HepG2 (cell line): ENCODE results near the gene SLC6A16. TPM values are rescaled to one million over a fixed set of nuclear protein-coding genes. Genes with fewer than 3 reads are reported as not detected.
A peak's percentile ranks its signal among the peaks of the same experiment; 100 is the strongest.

Experiments
- ATAC-seq: fragments of 200-7000 bp; cut with Tn5 transposase; 3 replicates; pipeline ENCODE4 v1.9.1; 2020; ENCODE audit warnings: mild to moderate bottlenecking, moderate library complexity
- BruUV-seq: library from RNA; stranded (reverse); fragments of 400-500 nt; replicated peaks from 2 replicates; lab custom pipeline; 2021; lab: Mats Ljungman, UMichigan
- CTCF ChIA-PET: fragments of 300-600 bp; formaldehyde crosslinking; extraction: SDS; loops from one replicate; lab custom pipeline; 2021; ENCODE audit warnings: low total read pairs, inconsistent platforms, low intra/inter-chr PET ratio; lab: Yijun Ruan, JAX
- POLR2A ChIA-PET: fragments of 350-600 bp; sonication (Branson Sonifier 250); formaldehyde crosslinking; loops from one replicate; lab custom pipeline; 2020; ENCODE audit warnings: antibody characterized with exemption, inconsistent platforms; lab: Yijun Ruan, JAX
- DNase-seq: peaks from one replicate; pipeline ENCODE4 v3.0.0-alpha.2; 2015; ENCODE audit warnings: low spot score
- FAIRE-seq: peaks from 3 replicates; lab custom pipeline; 2011; peaks lifted over from hg19 to GRCh38; lab: Jason Lieb, UNC
- H2AFZ ChIP-seq: one replicate; pipeline ENCODE4 v1.6.1; 2011; ENCODE audit warnings: low read length, inconsistent platforms
- H3K27ac ChIP-seq: fragments of 300-600 bp; 3 replicates; pipeline ENCODE4 v1.8.0; 2011; ENCODE audit warnings: mixed run types, mild to moderate bottlenecking, mixed read lengths, low read length, inconsistent platforms; ENCODE audit not compliant: insufficient read depth; ENCODE audit errors: extremely low read length
- H3K27me3 ChIP-seq, 2 experiments: fragments of 200-600 bp in 1 of 2; 2 replicates in 1 of 2; 3 replicates in 1 of 2; pipeline versions ENCODE4 v1.6.0 to v1.8.0; 2011; ENCODE audit warnings: low read length in 2 of 2, mild to moderate bottlenecking in 2 of 2, moderate library complexity in 2 of 2, inconsistent platforms in 1 of 2; ENCODE audit not compliant: insufficient read depth in 2 of 2, control insufficient read depth in 1 of 2
- H3K36me3 ChIP-seq, 2 experiments: fragments of 200-600 bp in 1 of 2; replicated peaks in 1 of 2; 2 replicates in 1 of 2; 3 replicates in 1 of 2; pipeline versions ENCODE4 v1.5.1 to v1.8.0; 2011; ENCODE audit warnings: low read length in 2 of 2, inconsistent platforms in 1 of 2; ENCODE audit not compliant: insufficient read depth in 2 of 2, control insufficient read depth in 1 of 2
- H3K4me1 ChIP-seq: 2 replicates; pipeline ENCODE4 v1.5.1; 2012; ENCODE audit warnings: low read length, inconsistent platforms; ENCODE audit not compliant: insufficient read depth
- H3K4me2 ChIP-seq: 2 replicates; pipeline ENCODE4 v1.6.0; 2011; ENCODE audit warnings: low read depth, low read length, inconsistent platforms
- H3K4me3 ChIP-seq, 3 experiments: fragments of 200-600 bp in 1 of 3; sonication (generic), shearing (Covaris generic) in 1 of 3; replicated peaks in 1 of 3; 2 replicates each; pipeline ENCODE4 v1.5.1; 2011 to 2016; ENCODE audit warnings: low read length in 3 of 3, inconsistent platforms in 2 of 3, low read depth in 2 of 3, mild to moderate bottlenecking in 2 of 3, control low read depth in 1 of 3, mixed read lengths in 1 of 3; ENCODE audit not compliant: insufficient read depth in 1 of 3
- H3K79me2 ChIP-seq: one replicate; pipeline ENCODE4 v1.6.1; 2011; ENCODE audit warnings: low read length, inconsistent platforms; ENCODE audit not compliant: insufficient read depth
- H3K9ac ChIP-seq: 2 replicates; pipeline ENCODE4 v1.6.0; 2011; ENCODE audit warnings: mild to moderate bottlenecking, low read depth, low read length, inconsistent platforms; ENCODE audit not compliant: insufficient read depth
- H3K9me3 ChIP-seq: 2 replicates; pipeline ENCODE4 v1.5.1; 2012; ENCODE audit warnings: mild to moderate bottlenecking, low read length
- H4K20me1 ChIP-seq: 2 replicates; pipeline ENCODE4 v1.6.0; 2011; ENCODE audit warnings: inconsistent platforms, mild to moderate bottlenecking, low read length, moderate library complexity; ENCODE audit not compliant: insufficient read depth
- FOXK1 ChIP-seq: sonication (generic); formaldehyde crosslinking; IDR thresholded peaks from 2 replicates; pipeline ENCODE4 v1.4.0; 2020; ENCODE audit warnings: low read depth, missing genetic modification reagents, borderline replicate concordance
- FOXP4 ChIP-seq: sonication (generic); formaldehyde crosslinking; IDR thresholded peaks from 2 replicates; pipeline ENCODE4 v1.4.0; 2020; ENCODE audit warnings: missing genetic modification reagents
- GMEB1 ChIP-seq: sonication (generic); formaldehyde crosslinking; IDR thresholded peaks from 2 replicates; pipeline ENCODE4 v1.5.1; 2020; ENCODE audit warnings: missing genetic modification reagents, mild to moderate bottlenecking, borderline replicate concordance
- IKZF1 ChIP-seq: fragments of 450-650 bp; IDR thresholded peaks from 2 replicates; pipeline ENCODE4 v1.7.1; 2016
- MXD4 ChIP-seq: IDR thresholded peaks from 2 replicates; pipeline ENCODE4 v1.6.1; 2016; ENCODE audit warnings: mild to moderate bottlenecking, missing biosample characterization, missing genetic modification reagents
- RAD51 ChIP-seq: fragments of 450-650 bp; IDR thresholded peaks from 2 replicates; pipeline ENCODE4 v1.6.1; 2016; ENCODE audit warnings: borderline replicate concordance
- RNF2 ChIP-seq: fragments of 450-650 bp; conservative IDR thresholded peaks from 2 replicates; pipeline ENCODE4 v1.6.1; 2016; ENCODE audit warnings: low read depth
- ZBTB7B ChIP-seq: sonication (generic); formaldehyde crosslinking; IDR thresholded peaks from 2 replicates; pipeline ENCODE4 v1.4.0; 2020; ENCODE audit warnings: missing genetic modification reagents
- ZNF234 ChIP-seq: sonication (generic); formaldehyde crosslinking; conservative IDR thresholded peaks from 2 replicates; pipeline ENCODE4 v1.5.1; 2020; ENCODE audit warnings: mild to moderate bottlenecking, missing genetic modification reagents
- ZNF317 ChIP-seq: sonication (generic); formaldehyde crosslinking; IDR thresholded peaks from 2 replicates; pipeline ENCODE4 v1.5.0; 2020; ENCODE audit warnings: mild to moderate bottlenecking, missing genetic modification reagents
- ZNF563 ChIP-seq: sonication (generic); formaldehyde crosslinking; IDR thresholded peaks from 2 replicates; pipeline ENCODE4 v1.8.0; 2022; ENCODE audit warnings: mild to moderate bottlenecking, moderate library complexity, missing genetic modification reagents
- ZNF629 ChIP-seq: sonication (generic); formaldehyde crosslinking; conservative IDR thresholded peaks from 2 replicates; pipeline ENCODE4 v1.5.0; 2020; ENCODE audit warnings: missing genetic modification reagents
- ZNF841 ChIP-seq: sonication (generic); formaldehyde crosslinking; IDR thresholded peaks from 2 replicates; pipeline ENCODE4 v1.8.1; 2023; ENCODE audit warnings: missing genetic modification reagents, borderline replicate concordance
- WGBS: methylation state at CpG from one replicate; pipeline ENCODE4 v1.1.6; 2017; ENCODE audit warnings: low lambda C conversion rate; 5-methylcytosine and 5-hydroxymethylcytosine counted together
- in situ Hi-C: cut with HindIII; loops from 2 replicates; pipeline ENCODE4 v1.10.0; 2017; ENCODE audit warnings: low pct_unique_long_range_greater_than_20kb; ENCODE audit not compliant: extremely low pct_ligation_motif_present
- intact Hi-C: fragments of 100-400 bp; cut with micrococcal nuclease; formaldehyde crosslinking; loops from one replicate; pipeline ENCODE4 v1.10.0; 2022; ENCODE audit not compliant: unreplicated experiment
- polyA plus RNA-seq, 8 experiments: library from polyadenylated mRNA; depleted of rRNA in 3 of 8; stranded (reverse) in 7 of 8; unstranded in 1 of 8; fragments of >200 nt; fragmentation: Illumina TruSeq in 4 of 8; extraction: Trizol in 4 of 8; gene quantifications; 2 replicates each; pipeline versions ENCODE4 v1.2.1 to v1.2.3, GENCODE V29; 2011 to 2016; ENCODE audit warnings: low read depth in 4 of 8, missing spikeins in 1 of 8, mixed read lengths in 1 of 8; ENCODE audit not compliant: insufficient read depth in 1 of 8
- total RNA-seq, 5 experiments: library from RNA; depleted of rRNA; stranded (reverse); fragments of >200 nt; fragmentation: Illumina TruSeq; extraction: Trizol; gene quantifications; 2 replicates each; pipeline ENCODE4 v1.2.3, GENCODE V29; 2016; ENCODE audit warnings: low read depth in 1 of 5
- TF ChIP-seq, protein P1 (sequence below): sonication (generic); formaldehyde crosslinking; IDR thresholded peaks from 2 replicates; pipeline ENCODE4 v1.4.0; 2020; ENCODE audit warnings: missing genetic modification reagents, borderline replicate concordance

The SLC6A16 gene
- total and polyA plus RNA-seq, 2 of the 13 experiments (the other 11 are each of a cell fraction or from before 2014, with no cell fraction given) = 0.07 to 0.18 TPM

GRCh38 chr19:49366110-49366509, 41.1 kb upstream of the SLC6A16 start:
- ChIA-PET POLR2A (no interaction called here), CTCF (no interaction called here)
- Histone ChIP-seq H3K4me2 (no peak overlapping the region), H3K4me3 (no peak overlapping the region), H3K27ac (no peak overlapping the region), H3K79me2 (no peaks in the 10 kb centered on the region), H3K36me3 (no peaks in the 10 kb centered on the region), H3K27me3 (peaks cover 1 to 4% of the 10 kb centered on the region in 2 experiments; a peak in 1 of 5 replicates), H2AFZ (no peak overlapping the region), H3K4me1 (peaks cover 21% of the 10 kb centered on the region), H3K9me3 (peaks cover 11% of the 10 kb centered on the region), H4K20me1 (no peaks in the 10 kb centered on the region), H3K9ac (no peak overlapping the region)
- DNase-seq (no peak), FAIRE-seq (no peak), ATAC-seq (no peak)
- in situ Hi-C loops (no loop called here), intact Hi-C loops (no loop called here)
- TF ChIP-seq ZNF629 (peak; percentile 79), RAD51 (no peak)
- BruUV-seq = no TSS peak

DNA sequence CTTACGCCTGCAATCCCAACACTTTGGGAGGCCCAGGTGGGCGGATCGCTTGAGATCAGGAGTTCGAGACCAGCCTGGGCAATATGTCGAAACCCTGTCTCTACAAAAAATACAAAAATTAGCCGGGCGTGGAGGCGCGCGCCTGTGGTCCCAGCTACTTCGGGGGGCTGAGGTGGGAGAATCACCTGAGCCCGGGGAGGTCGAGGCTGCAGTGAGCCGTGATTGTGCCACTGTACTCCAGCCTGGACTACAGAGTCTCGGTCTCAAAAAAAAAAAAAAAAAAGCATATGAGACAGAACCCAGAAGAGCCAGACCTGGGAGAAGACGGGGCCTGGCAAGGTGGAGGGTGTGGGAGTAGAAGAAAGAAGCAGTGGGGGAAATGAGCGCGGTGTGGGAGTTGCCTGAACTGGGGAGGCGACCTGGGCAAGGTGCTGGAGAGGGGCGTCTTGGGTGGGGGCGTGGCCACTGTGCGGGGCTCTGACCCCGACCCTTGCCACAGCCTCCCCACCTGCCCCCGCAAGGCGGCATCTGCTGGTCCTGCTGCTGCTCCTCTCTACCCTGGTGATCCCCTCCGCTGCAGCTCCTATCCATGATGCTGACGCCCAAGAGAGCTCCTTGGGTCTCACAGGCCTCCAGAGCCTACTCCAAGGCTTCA, 39.2 kb upstream of the SLC6A16 start:
- peak overlapping the region in 2 of 3 experiments; percentile 33 to 87; a peak in 4 of 6 replicates for H3K4me3 ChIP-seq
- no peak overlapping the region for H3K27ac ChIP-seq
- H3K79me2 ChIP-seq = no peaks in the 10 kb centered on the region
- 79% methylated on average over 27 of the region's 27 CpGs for WGBS
- no peak for FAIRE-seq
- H3K4me1 ChIP-seq = peaks cover 24% of the 10 kb centered on the region
- no peak for DNase-seq
- peaks cover 6% of the 10 kb centered on the region for H3K9me3 ChIP-seq
- H3K27me3 ChIP-seq = no peaks in the 10 kb centered on the region; a peak in 1 of 5 replicates
- CTCF ChIA-PET = no interaction called here
- POLR2A ChIA-PET = no interaction called here
- no TSS peak for BruUV-seq
- H3K4me2 ChIP-seq = peak overlapping the region; percentile 98
- in situ Hi-C loops = no loop called here
- no peak for ATAC-seq
- H3K36me3 ChIP-seq = peaks cover under 1 to 3% of the 10 kb centered on the region in 2 experiments; a peak in 1 of 5 replicates
- TF ChIP-seq GMEB1 = no peak
- TF ChIP-seq ZNF563 (CRISPR knock-in tag) = peak; percentile 71; the same call in 1 of the 2 replicates
- TF ChIP-seq, protein P1, sequence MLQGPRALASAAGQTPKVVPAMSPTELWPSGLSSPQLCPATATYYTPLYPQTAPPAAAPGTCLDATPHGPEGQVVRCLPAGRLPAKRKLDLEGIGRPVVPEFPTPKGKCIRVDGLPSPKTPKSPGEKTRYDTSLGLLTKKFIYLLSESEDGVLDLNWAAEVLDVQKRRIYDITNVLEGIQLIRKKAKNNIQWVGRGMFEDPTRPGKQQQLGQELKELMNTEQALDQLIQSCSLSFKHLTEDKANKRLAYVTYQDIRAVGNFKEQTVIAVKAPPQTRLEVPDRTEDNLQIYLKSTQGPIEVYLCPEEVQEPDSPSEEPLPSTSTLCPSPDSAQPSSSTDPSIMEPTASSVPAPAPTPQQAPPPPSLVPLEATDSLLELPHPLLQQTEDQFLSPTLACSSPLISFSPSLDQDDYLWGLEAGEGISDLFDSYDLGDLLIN (CRISPR knock-in tag) = no peak
- no peak for TF ChIP-seq ZBTB7B
- no peak for TF ChIP-seq FOXP4 (CRISPR knock-in tag)
- no peak for TF ChIP-seq RNF2
- TF ChIP-seq ZNF317 (CRISPR knock-in tag) = no peak
- TF ChIP-seq IKZF1 = no peak
- no peak for TF ChIP-seq ZNF841 (CRISPR knock-in tag)
- TF ChIP-seq FOXK1 (CRISPR knock-in tag) = no peak
- 0 out of 2 replicates have a peak, but pooled peaks have one; percentile 6 for TF ChIP-seq ZNF234 (CRISPR knock-in tag)
- no peak for TF ChIP-seq MXD4 (CRISPR knock-in tag)
- TF ChIP-seq, all 625 proteins: peak for 2
- intact Hi-C loops = no loop called here
- Histone ChIP-seq H2AFZ (no peak overlapping the region), H4K20me1 (no peaks in the 10 kb centered on the region), H3K9ac (peak overlapping the region; percentile 25; the same call in 1 of the 2 replicates)
